Fibroblast of mammary gland (primary cell): Measurements from ENCODE around the gene ZNF783.

Experiments used
- DNase-seq: peaks from one replicate; pipeline ENCODE4 v3.0.0-alpha.2; 2010; ENCODE audit warnings: low read depth
- H3K4me3 ChIP-seq: 2 replicates; pipeline ENCODE4 v1.5.1; 2011; ENCODE audit warnings: low read depth, mild to moderate bottlenecking, low read length, moderate library complexity; ENCODE audit not compliant: control insufficient read depth
- TF ChIP-seq, protein P1 (sequence below): conservative IDR thresholded peaks from 2 replicates; pipeline ENCODE4 v1.5.1; 2011; ENCODE audit warnings: low read depth, low read length, inconsistent platforms; ENCODE audit not compliant: control insufficient read depth, insufficient read depth

ZNF783 gene

DNA sequence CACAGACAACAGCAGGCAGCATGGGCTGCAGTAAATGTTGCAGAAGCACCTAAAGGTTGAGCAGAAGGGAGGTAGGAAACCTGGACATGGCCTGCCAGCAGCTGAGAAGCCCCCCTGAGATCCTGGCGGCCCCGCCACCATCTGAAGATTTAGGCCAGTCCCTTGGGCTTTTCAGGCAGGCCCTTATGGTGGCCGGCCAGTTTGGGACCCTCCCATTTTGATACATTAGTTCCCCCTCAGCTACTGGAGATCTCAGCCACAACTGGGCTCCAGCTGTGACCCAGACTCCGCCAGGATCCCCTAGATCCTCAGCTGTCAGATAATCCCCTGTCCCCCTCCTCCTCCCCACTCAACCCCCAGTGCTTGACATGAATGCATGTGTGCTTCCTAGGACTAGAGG lies 34.4 kb downstream of the ZNF783 start:
- TF ChIP-seq, protein P1, sequence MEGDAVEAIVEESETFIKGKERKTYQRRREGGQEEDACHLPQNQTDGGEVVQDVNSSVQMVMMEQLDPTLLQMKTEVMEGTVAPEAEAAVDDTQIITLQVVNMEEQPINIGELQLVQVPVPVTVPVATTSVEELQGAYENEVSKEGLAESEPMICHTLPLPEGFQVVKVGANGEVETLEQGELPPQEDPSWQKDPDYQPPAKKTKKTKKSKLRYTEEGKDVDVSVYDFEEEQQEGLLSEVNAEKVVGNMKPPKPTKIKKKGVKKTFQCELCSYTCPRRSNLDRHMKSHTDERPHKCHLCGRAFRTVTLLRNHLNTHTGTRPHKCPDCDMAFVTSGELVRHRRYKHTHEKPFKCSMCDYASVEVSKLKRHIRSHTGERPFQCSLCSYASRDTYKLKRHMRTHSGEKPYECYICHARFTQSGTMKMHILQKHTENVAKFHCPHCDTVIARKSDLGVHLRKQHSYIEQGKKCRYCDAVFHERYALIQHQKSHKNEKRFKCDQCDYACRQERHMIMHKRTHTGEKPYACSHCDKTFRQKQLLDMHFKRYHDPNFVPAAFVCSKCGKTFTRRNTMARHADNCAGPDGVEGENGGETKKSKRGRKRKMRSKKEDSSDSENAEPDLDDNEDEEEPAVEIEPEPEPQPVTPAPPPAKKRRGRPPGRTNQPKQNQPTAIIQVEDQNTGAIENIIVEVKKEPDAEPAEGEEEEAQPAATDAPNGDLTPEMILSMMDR: no peak
- no peak for DNase-seq
- no peak overlapping the region for H3K4me3 ChIP-seq

DNA sequence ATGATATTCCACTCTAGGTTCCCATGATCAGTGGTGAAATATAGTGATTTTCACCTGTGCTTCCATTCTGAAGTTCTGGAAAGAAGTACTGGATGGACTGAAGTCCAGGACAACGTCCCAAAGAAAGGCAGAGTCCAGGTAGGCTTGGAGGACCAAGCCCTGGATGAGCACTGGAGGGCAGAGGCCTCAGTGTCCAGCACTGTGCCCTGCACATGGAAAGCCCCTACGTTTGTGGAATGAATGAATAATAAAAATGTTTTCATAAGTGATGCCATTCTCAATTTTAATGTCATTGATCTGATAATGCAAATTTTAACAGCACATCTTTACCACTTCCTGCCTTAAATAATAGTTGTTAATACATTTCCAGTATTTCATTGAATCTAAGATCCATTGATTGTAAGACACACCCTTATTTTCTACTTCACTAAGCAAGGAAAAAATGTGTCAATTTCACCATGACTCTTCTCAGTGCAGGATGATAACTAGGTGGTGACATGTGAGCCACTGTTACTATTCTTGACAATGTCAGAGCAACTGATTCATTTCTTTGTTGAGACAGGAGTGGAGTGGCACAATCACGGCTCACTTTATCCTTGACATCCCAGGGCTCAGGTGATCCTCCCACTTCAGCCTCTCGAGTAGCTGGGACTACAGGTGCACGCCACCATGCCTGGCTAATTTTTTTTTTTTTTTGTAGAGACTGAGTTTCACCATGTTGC lies 35.2 kb downstream of the ZNF783 start:
- TF ChIP-seq, protein P1: no peak

DNA sequence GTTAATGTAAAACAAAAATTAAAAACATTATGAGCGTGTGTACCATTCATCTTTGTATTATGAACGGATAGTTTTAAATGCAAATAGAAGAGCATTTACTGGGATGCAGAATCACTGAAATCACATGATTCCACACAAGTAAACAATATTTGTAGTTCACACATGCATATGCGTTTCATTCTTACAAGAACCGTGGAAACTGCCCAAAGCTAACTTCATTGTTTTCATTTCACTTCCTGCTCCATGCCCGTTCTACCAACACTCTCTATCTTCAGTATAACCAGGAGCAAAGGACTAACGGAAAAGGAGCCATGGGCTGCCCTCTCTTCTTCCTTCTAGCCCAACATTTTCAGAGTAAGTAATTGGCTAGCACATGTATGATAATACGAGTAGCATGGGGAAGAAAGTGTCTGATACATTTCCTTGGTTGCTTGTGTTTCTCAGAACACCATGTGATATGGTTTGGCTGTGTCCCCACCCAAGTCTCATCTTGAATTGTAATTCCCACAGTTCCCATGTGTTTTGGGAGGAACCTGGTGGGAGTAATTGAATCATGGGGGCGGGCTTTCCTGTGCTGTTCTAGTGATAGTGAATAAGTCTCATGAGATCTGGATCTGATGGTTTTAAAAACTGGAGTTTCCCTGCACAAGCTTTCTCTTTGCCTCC lies 38.8 kb downstream of the ZNF783 start:
- peak; percentile 52 for DNase-seq
- TF ChIP-seq, protein P1: no peak
- H3K4me3 ChIP-seq: no peak overlapping the region

More for the DNA sequence above, 35.2 kb downstream of the ZNF783 start:
- DNase-seq: no peak
- no peak overlapping the region for H3K4me3 ChIP-seq

DNA sequence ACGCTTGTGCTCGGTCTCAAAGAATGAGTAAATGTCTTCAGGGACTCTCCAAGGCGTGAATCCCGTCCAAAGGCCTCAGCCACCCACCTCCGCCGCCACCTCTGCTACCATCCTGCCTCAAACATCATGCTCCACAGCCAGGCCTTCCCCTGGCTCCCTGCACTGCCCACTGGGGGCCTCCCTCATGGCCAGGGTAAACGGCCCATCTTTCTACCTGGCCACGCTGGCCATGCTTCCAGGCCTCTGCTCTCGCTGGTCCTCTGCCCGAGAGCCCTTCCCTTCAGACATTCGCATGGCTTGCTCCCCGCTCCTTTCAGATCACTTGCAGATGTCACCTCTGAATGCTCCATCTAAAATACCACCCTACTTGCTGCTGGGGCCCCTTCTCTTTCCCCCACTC lies 40.2 kb downstream of the ZNF783 start:
- peak; percentile 25 for DNase-seq
- TF ChIP-seq, protein P1: no peak

DNA sequence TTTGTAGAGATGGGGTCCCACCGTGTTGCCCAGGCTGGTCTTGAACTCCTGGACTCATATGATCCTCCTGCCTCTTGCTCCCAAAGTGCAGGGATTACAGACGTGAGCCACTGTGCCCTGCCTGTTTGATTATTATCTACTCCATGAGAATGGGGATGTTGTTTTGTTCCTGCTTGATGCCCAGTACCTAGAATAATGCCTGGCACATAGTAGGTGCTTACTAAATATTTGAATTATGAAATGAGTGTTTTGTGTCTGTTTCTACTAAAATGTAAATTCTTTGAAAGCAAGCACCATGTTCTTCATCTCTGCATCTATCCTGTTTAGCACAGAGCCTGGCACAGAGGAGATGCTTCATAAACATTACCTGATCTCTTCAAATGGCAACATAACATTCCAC lies 40.9 kb downstream of the ZNF783 start:
- no peak for DNase-seq
- H3K4me3 ChIP-seq: no peak overlapping the region
- TF ChIP-seq, protein P1: no peak

More for the DNA sequence above, 40.2 kb downstream of the ZNF783 start:
- no peak overlapping the region for H3K4me3 ChIP-seq

DNA sequence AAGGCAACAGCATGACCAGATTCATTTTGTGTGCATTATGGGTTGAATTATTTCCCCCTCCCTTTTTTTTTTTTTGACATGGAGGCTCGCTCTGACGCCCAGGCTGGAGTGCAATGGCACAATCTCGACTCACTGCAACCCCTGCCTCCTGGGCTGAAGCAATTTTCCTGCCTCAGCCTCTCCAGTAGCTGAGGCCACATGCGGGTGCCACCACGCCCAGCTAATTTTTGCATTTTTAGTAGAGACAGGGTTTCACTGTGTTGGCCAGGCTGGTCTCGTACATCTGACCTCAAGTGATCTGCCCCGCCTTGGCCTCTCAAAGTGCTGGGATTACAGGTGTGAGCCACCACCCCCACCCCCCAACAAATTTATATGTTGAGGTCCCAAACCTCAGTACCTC lies 42.0 kb downstream of the ZNF783 start:
- H3K4me3 ChIP-seq: no peak overlapping the region
- TF ChIP-seq, protein P1: no peak

More for the DNA sequence above, 42.0 kb downstream of the ZNF783 start:
- no peak for DNase-seq
